Measurements from ENCODE around the gene TRIP11. TPM values are rescaled to one million over a fixed set of nuclear protein-coding genes. Genes with fewer than 3 reads are reported as not detected.

TRIP11 gene
- total RNA-seq, 2 donors from 2014 or later, result 51.2 to 53.2 TPM

GRCh38 chr14:91964011-91964410 lies 75.8 kb downstream of the TRIP11 start:
- intact Hi-C loops (cut with DNase I), result no loop called here
- DNase-seq (ENCODE audit: low spot score), result no peak

GRCh38 chr14:91963465-91963864 lies 76.4 kb downstream of the TRIP11 start:
- intact Hi-C loops (cut with DNase I), result no loop called here
- no peak for DNase-seq (ENCODE audit: low spot score)

GRCh38 chr14:91961297-91962220 lies 78.3 kb downstream of the TRIP11 start:
- intact Hi-C loops (cut with DNase I), result no loop called here
- DNase-seq (ENCODE audit: low spot score), result no peak

GRCh38 chr14:91957876-91958313 lies 82.0 kb downstream of the TRIP11 start:
- DNase-seq (ENCODE audit: low spot score), result no peak
- intact Hi-C loops (cut with DNase I), result no loop called here

GRCh38 chr14:91956616-91957015 lies 83.2 kb downstream of the TRIP11 start:
- no peak for DNase-seq (ENCODE audit: low spot score)
- intact Hi-C loops (cut with DNase I), result no loop called here

- no peak for DNase-seq (ENCODE audit: low spot score)
- intact Hi-C loops (cut with DNase I), result no loop called here
These were observed 84.7 kb downstream of the TRIP11 start for GRCh38 chr14:91955168-91955567.

- no peak for DNase-seq (ENCODE audit: low spot score)
- intact Hi-C loops (cut with DNase I), result no loop called here
These were observed 86.5 kb downstream of the TRIP11 start for GRCh38 chr14:91953170-91953985.

GRCh38 chr14:91947475-91948184 lies 92.2 kb downstream of the TRIP11 start, which contains the start of gene FBLN5:
Gene FBLN5 (minus strand): TSS chr14:91947694. CDS start chr14:91947229, 465 bp downstream.
- intact Hi-C loops (cut with DNase I), result loop anchor here in 1 of 2 donors (5.0 kb wide), 1 partner anchor 615 kb away; no protein-coding TSS in a partner anchor
- DNase-seq (ENCODE audit: low spot score), result peak; percentile 89

GRCh38 chr14:91946622-91947474 lies 93.0 kb downstream of the TRIP11 start:
- intact Hi-C loops (cut with DNase I), result loop anchor here in 1 of 2 donors (5.0 kb wide), 1 partner anchor 615 kb away; no protein-coding TSS in a partner anchor
- DNase-seq (ENCODE audit: low spot score), result no peak

GRCh38 chr14:91945751-91946621 lies 93.9 kb downstream of the TRIP11 start:
- intact Hi-C loops (cut with DNase I), result loop anchor here in 1 of 2 donors (5.0 kb wide), 1 partner anchor 614 kb away; no protein-coding TSS in a partner anchor
- DNase-seq (ENCODE audit: low spot score), result no peak

- intact Hi-C loops (cut with DNase I), result no loop called here
- no peak for DNase-seq (ENCODE audit: low spot score)
These were observed 96.9 kb downstream of the TRIP11 start for GRCh38 chr14:91942946-91943345.

- no peak for DNase-seq (ENCODE audit: low spot score)
- intact Hi-C loops (cut with DNase I), result no loop called here
These were observed 97.7 kb downstream of the TRIP11 start for GRCh38 chr14:91942128-91942527.

- intact Hi-C loops (cut with DNase I), result no loop called here
- no peak for DNase-seq (ENCODE audit: low spot score)
These were observed 99.7 kb downstream of the TRIP11 start for GRCh38 chr14:91940209-91940608.

- intact Hi-C loops (cut with DNase I), result no loop called here
- DNase-seq (ENCODE audit: low spot score), result no peak
These were observed 104.3 kb downstream of the TRIP11 start for GRCh38 chr14:91935586-91935985.

- DNase-seq (ENCODE audit: low spot score), result no peak
- intact Hi-C loops (cut with DNase I), result no loop called here
These were observed 105.1 kb downstream of the TRIP11 start for GRCh38 chr14:91934554-91935285.

GRCh38 chr14:91931478-91932088 lies 108.3 kb downstream of the TRIP11 start:
- intact Hi-C loops (cut with DNase I), result no loop called here
- DNase-seq (ENCODE audit: low spot score), result no peak
